GM21825 (cell line): ENCODE data around the gene BMP8B.
"Not testable (repeated sequence)": the region's sequence is repeated elsewhere in the genome, so short reads cannot be mapped to it uniquely, and the experiment has no call there.

Source experiments
- ATAC-seq: cut with Tn5 transposase; IDR thresholded peaks from one replicate; pipeline ENCODE4 v1.9.1; 2021; ENCODE audit warnings: mild to moderate bottlenecking, moderate library complexity; ENCODE audit not compliant: unreplicated experiment

BMP8B gene

DNA sequence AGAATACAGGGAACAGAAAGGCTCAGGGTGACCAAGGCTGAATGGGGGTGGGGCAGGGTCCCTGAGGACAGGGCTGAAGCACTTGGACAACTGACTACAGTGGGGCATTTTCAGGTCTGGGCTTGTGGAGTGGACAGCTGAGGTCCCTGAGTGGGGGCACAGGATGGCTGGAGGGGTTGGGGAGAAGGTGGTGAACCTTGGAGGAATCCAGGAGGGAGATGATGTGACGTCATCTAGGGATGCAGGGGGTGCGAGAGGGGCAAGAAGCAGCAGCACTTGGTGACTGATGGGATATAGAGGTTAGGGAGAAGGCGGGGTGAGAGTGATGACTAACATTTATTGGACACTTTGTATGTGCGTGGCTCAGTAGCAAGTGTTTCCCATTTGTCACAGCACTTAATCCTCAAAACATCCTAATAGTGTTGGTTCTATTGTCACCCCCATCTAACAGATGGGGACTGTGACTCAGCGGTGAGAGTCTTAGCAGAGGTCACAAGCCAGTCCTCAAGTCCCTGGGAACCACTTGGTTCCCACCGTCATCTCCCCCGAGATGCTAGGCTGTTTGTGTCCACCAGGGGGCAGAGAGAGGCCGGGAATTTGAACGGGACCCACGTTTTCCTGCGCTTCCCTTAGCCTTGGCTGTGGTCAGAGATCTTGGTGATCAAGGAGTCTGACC lies 27.9 kb upstream of the BMP8B start:
- peak; percentile 52 for ATAC-seq

DNA sequence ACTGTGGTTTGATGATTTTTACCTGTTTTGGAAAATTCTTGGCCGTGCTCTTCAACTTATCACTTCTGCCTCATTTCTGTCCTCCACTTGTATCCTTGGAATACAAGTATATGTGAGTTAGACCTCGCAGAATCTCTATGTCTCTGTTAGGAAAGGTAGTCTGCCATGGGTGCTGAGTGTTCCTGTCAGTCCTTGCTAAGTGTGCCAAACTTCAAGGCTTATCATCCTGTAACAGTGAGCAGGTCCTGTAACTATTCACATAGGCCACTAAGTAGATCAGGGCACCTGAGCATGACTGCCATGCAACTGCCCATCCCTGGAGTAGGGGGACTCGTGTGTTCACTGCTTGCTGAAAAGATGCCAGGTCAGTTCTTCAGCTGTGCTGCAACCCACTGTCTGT lies 24.2 kb upstream of the BMP8B start:
- ATAC-seq = no peak

- ATAC-seq = no peak
Measured at GRCh38 chr1:39808784-39809517, 20.3 kb upstream of the BMP8B start.

GRCh38 chr1:39805385-39805784 lies 16.7 kb upstream of the BMP8B start:
- no peak for ATAC-seq

DNA sequence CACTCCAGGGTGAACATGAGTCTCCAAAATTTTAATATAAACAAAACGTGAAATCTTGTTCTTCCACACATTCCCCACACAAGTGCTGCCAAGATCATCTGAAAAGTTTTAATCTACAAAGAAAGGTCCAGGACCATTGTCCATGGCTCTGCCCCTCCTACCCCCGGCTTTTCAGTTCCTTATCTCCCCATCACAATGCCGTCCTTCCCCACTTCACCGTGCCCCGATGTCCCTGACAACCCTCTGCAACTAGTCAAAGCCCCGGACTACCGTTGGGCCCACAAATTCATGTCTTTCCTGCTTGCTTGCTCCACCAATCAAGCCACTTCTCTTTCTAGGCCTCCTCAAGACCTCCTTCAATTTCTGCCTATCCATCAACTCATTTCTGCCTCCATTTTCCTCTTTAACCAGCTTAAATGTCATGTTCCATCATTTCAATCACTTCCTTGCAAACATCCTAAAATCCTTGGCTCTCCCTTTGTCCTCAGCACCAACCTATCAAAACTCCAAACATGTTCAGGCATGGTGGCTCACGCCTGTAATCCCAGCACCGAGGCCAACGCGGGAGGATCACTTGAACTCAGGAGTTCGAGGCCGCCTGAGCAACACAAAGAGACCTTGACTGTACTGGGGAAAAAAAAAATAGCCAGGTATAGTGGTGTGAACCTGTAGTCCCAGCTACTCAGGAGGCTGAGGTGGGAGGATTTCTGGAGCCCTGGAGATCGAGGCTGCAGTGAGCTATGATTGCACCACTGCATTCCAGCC lies 14.0 kb upstream of the BMP8B start:
- no peak for ATAC-seq

DNA sequence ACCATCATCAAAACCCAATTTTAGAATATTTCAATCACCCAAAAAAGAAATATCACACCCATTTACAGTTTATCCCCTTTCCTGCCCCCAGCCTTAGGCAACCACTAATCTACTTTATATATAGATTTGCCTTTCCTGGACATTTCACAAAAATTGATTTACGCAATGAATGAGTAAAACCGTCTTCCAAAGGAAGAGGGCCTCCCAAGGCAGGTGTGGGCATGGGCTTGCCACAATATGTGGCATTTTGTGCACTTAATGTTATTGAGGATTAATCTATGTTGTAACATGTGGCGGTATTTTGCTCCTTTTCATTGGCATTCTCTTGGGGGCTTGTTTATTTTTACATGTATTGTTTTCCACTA lies 11.8 kb upstream of the BMP8B start:
- ATAC-seq = no peak

DNA sequence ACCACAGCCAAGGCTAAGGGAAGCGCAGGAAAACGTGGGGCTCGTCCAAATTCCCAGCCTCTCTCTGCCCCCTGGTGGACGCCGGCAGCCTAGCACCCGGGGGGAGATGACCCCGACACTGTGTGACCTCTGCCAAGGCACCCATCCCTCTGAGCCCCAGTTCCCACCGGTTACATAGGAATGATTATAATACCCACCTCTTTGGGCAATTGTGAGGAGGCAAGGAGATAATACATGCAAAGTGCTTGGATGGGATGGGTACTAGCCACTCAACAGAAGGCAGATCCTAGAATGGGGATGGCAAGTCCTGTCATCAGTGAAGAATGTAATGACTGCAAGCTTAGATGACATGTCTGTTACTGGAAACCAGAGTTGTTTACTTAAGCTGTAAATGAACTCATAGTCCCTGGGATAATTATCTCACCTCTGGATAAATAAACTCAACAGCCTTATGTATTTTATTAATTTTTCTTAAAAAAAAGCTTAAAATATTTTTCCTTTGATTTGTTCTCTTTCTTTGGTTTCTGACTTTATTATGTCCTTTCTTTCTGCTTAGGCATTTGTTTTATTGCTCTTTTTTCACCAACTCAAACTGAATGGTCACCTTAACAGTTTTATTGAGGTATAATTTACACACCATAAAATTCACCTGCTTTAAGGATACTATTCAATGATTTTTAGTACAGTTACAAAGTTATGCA lies 11.3 kb upstream of the BMP8B start:
- ATAC-seq = peak; percentile 70

DNA sequence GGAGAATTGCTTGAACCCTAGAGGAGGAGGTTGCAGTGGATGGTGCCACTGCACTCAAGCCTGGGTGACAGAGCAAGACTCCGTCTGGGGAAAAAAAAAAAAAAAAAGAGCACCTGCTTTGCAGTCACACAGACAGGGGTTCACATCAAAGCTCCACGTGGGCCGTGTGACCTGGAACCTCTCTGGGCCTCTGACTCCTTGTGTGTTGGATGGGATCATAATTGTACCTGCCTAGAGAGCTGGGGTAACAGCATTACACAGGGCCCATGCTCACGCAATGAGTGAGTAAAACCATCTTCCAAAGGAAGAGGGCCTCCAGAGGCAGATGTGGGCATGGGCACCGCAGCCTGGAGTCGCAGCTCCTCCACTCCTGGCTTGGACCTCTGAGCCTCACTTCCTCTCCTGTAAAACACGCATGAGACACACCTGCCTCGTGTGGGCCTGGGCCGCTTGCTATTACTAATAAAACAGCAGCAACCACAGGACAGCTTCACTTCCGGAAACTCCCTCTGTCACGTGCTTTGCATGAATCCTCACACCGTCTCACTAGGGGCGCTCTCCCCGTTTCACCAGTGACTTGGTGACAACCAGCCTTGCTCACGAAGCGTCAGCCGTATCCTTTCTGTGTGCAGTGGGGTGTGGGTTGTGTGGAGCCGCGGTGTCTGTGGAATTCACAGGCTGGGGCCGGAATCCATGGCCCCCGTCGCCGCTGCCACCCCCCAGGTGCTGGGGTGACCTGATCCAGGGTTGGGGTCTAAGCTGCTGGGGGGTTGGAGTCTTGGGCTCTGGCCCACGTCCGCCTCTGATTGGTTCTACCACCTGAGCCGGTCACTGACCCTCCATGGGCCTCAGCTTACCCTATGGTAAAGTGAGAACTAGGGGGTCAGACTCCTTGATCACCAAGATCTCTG lies 10.4 kb upstream of the BMP8B start:
- peak; percentile 88 for ATAC-seq

GRCh38 chr1:39795651-39796050 lies 7.0 kb upstream of the BMP8B start:
- no peak for ATAC-seq

DNA sequence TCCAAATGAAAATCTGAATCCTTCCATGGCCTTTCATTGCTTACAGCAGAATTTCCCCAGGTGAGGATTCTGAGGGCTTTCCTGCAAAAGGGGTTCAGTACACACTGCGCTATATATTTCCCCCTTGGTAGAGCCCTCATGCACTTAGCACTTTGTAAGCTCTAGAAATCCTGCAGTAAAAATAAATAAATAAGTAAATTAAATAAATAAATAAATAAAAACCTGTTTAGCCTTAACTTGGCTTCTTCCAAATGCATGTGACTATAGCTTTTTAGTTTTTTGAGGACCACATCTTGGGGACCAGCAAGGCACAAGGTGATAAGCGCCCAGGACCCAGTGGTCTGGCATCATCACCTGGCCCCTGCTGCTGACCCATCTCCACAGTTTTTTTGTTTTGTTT lies 3.2 kb upstream of the BMP8B start:
- ATAC-seq = no peak

- ATAC-seq = no peak
Measured at GRCh38 chr1:39789571-39790110, 976 bp upstream of the BMP8B start.

DNA sequence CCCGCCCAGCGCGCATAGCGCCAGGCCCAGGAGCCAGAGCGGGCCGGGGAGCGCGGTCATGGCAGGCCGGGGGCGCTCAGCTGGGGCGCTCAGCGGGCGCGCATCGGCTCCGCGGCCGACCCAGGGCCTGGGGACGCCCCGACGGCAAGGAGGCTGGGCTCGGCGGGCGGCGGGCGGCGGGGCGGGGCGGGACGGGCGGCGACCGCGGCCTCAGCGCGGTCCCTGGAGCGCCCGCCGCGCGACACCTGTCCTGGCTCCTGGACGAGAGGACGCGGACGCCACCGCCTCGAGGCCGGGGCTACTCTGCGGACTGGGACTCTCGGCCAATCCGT lies 273 bp downstream of the BMP8B start:
- peak; percentile 16 for ATAC-seq

GRCh38 chr1:39787964-39788363 lies 701 bp downstream of the BMP8B start:
- peak; percentile 6 for ATAC-seq

GRCh38 chr1:39787468-39787867 lies 1.2 kb downstream of the BMP8B start:
- ATAC-seq = no peak

DNA sequence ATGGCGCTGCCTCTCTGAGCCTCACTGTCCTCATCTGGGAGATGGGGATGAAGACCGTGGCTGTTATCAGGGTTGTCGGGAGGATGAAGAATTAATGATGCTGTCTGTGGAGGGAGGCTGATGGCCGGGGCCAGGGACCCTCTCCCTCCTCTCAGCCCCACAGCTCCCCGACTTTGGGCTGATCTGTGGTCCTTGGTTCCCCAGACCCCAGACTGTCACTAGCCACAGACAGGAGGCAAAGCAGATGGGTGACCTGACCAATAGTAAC lies 1.6 kb downstream of the BMP8B start:
- ATAC-seq = not testable (repeated sequence)

DNA sequence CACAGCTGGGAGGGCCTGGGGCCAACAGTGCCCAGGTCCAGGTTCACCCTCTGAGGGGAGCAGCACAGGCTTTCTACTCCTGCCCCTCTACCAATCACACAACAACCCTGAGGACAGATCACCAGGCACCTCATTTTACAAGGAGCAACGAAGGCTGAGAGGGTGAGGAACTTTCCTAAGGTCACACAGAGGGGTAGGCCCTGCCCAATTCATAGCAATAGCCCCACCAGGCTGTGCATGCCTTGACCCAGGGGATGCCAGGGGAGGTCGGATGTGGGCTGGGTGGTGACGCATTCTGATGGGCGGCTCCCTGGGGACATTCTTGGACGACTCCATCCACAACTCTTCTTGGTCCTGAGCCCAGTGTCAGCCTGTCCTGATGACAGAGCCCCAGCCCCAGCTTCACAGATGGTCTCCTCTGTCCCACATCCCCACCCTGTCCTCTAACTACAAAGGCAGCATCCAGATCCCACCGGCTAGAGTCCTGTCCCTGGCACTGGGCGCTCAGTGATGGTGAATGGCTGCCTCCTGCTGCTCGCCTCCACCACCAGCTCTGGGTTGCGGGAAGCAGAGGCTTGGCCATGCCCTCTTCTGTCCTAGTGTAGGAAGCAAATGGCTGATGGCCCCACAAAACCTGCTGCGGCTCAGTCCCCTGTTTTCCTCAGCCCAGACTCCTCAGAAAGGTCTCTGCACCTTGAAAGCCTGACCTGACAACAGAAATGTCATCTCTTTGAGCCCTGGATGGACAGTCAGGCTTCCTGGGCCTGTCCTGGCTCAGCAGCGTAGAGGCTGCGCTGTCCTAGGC lies 2.2 kb downstream of the BMP8B start:
- ATAC-seq = not testable (repeated sequence)

GRCh38 chr1:39782685-39783084 lies 6.0 kb downstream of the BMP8B start:
- not testable (repeated sequence) for ATAC-seq

DNA sequence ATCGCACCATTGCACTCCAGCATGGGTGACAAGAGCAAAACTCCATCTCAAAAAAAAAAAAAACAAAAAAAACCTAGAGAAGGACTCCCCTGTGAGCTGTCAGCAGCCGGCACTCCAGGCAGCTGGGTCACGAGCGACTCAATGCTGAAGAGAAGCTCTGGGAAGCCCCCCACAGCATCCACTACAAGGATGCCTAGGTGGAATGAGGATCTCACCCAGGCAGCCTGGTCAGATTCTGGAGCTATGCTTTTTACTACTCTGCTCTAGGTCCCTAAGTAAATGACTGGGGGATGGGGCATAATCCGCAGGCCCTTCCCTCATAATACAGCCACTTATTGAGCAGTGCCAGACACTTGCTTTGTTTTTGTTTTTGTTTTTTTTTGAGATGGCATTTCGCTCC lies 6.6 kb downstream of the BMP8B start:
- ATAC-seq = no peak

DNA sequence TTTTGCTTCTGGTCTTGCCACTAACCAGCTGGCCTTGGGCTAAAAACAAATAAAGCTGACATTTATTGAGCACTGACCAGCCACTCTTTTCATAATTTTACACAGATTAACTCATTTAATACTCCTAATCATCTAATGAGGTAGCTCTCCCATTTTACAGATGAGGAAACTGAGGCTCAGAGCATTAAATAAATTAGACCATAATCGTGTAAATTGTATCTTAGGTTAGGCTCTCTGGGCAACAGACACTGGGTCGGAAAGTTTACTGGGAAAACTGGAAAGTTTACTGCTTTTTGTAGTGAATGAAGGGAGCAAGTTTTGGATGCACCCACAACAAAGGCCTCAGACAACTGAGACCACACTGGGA lies 7.3 kb downstream of the BMP8B start:
- no peak for ATAC-seq

GRCh38 chr1:39779821-39780220 lies 8.8 kb downstream of the BMP8B start:
- ATAC-seq = no peak
